ENCODE data around the gene NOCT.
A peak's percentile ranks its signal among the peaks of the same experiment; 100 is the strongest.

The NOCT gene

DNA sequence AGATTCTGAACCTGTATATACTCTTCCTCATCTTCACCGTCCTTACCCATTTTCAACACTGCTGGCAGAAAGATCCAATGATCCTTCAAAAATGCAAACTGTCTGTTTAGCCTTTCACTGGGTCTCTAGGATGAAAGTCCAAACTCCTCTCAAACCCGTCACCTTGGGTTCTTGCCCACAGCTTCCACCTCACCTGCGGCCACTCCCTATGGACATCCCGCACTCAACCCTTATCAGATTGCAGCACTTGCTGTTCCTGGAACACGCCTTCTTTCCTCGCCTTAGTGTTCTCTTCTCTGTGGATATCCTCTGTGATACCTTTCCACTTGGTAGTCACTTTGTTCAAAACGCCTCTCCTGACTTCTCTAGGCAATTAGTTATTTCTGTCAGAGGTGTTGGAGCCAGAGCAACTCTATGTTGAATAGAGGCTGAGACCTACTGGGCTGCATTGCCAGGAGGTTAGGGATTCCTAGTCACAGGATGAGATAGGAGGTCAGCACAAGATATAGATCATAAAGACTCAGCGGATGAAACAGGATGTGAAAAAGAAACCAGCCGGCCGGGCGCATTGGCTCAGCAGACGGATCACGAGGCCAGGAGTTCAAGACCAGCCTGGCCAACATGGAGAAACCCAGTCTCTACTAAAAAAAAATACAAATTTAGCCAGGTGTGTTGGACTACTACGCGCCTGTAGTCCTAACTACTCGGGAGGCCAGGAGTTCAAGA lies 4.2 kb upstream of the NOCT start:
- TF ChIP-seq ZFX (IDR thresholded peaks at IDR 0.05; ENCODE audit: borderline replicate concordance) = no peak
- TF ChIP-seq, protein P1, sequence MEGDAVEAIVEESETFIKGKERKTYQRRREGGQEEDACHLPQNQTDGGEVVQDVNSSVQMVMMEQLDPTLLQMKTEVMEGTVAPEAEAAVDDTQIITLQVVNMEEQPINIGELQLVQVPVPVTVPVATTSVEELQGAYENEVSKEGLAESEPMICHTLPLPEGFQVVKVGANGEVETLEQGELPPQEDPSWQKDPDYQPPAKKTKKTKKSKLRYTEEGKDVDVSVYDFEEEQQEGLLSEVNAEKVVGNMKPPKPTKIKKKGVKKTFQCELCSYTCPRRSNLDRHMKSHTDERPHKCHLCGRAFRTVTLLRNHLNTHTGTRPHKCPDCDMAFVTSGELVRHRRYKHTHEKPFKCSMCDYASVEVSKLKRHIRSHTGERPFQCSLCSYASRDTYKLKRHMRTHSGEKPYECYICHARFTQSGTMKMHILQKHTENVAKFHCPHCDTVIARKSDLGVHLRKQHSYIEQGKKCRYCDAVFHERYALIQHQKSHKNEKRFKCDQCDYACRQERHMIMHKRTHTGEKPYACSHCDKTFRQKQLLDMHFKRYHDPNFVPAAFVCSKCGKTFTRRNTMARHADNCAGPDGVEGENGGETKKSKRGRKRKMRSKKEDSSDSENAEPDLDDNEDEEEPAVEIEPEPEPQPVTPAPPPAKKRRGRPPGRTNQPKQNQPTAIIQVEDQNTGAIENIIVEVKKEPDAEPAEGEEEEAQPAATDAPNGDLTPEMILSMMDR (IDR thresholded peaks at IDR 0.05) = no peak
- peak overlapping the region; percentile 40 for H3K27ac ChIP-seq

DNA sequence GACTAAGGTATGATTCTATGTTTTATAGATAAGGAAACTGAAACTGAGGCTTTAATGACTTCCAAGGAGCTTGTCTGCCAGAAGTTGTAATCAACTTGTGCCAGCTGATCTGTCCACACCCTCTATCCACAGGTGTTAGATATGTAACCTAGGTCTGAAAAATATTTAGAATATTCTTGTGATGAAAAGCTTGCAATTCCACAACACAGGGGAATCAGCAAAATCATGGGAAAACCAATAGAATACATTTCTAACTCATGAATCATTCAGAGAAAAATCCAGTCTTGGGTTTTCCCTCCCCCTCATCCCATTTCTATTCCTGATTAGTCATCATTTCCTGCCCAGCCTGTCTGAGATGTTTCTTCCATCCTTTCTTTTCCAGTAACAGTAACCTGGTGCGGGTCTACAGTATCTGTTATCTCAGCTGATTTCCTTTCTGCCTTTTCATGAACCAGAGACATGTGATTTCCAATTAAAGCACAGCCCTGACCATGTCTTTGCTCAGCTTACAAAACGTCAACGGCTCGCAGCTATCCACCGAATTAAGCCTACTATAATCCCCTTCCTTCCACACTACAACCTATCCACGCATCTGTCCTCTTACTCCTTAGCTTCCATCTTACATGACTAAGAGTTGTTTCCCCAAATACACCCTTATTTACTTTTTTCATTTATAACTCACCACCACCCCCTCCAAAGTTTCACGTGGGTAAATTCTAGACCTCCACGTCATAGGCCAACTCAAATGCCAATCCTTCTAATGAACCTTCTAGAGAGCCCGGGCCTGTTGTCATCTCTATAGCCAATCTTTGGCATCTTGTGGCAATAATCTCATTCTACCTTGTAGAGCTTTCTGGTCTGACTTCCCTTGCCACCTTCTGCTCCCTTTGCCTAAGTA lies 961 bp upstream of the NOCT start:
- TF ChIP-seq ZFX (IDR thresholded peaks at IDR 0.05; ENCODE audit: borderline replicate concordance) = no peak
- TF ChIP-seq, protein P1 (IDR thresholded peaks at IDR 0.05) = no peak
- H3K27ac ChIP-seq = peak overlapping the region; percentile 79

DNA sequence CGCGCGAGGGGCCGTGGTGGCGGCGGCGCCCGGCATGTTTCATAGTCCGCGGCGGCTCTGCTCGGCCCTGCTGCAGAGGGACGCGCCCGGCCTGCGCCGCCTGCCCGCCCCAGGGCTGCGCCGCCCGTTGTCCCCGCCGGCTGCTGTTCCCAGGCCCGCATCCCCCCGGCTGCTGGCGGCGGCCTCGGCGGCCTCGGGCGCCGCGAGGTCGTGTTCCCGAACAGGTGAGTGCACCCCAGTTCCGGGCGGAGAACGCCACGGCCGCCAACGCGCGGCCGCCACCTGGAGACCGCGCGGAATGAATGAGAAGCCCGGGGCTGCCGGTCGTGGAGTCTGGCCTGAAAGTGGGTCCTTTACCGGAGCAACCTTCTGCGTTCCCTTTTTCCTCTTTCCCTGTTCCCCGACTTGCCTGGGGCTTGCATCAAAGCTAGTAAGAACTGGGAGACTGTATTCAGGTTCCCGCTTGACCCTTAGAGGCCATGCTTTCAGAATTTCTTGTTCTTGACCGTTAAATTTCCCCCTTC lies 429 bp downstream of the NOCT start:
- no peak for TF ChIP-seq ZFX (IDR thresholded peaks at IDR 0.05; ENCODE audit: borderline replicate concordance)
- TF ChIP-seq, protein P1 (IDR thresholded peaks at IDR 0.05) = peak; percentile 18
- peak overlapping the region; percentile 79 for H3K27ac ChIP-seq

DNA sequence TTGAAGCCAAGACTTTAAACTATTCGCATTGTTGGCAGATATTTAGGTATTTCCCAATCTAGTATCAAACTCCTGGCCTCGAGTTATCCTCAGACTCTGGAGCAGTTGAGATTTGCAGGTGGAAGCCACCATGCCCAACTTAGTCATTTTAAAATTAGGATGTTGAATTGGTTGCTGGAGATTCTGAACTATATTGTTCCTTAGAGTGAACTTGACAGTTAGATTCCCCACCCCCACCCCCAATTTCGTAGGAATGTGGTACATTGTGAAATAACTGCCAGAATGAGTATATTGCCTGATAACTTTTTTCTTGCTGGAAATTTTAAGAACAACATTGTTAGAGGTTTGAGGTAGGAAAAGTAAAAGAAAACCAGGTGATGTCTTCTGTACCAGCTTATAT lies 2.3 kb downstream of the NOCT start:
- TF ChIP-seq, protein P1 (IDR thresholded peaks at IDR 0.05) = no peak
- no peak for TF ChIP-seq ZFX (IDR thresholded peaks at IDR 0.05; ENCODE audit: borderline replicate concordance)
- no peak overlapping the region for H3K27ac ChIP-seq

DNA sequence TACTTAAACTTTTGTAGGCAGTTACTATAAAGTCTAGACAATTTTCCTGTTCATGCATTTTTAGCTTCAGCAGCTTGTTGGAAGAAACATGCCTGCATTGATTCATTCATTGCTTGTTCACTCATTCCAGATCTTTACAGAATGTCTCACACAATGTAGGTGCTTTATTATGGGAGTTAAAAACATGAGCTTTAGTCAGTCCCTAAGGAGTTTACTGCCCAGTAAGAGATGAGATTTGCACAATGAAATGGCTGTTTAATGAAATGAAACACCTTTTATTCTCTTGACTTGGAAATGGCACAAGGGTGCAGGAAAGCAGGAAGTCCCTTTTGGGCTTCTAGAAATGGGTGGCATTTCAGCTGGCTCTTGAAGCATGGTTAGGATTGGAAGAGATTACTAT lies 2.9 kb downstream of the NOCT start:
- H3K27ac ChIP-seq = no peak overlapping the region
- TF ChIP-seq, protein P1 (IDR thresholded peaks at IDR 0.05) = no peak
- TF ChIP-seq ZFX (IDR thresholded peaks at IDR 0.05; ENCODE audit: borderline replicate concordance) = no peak

DNA sequence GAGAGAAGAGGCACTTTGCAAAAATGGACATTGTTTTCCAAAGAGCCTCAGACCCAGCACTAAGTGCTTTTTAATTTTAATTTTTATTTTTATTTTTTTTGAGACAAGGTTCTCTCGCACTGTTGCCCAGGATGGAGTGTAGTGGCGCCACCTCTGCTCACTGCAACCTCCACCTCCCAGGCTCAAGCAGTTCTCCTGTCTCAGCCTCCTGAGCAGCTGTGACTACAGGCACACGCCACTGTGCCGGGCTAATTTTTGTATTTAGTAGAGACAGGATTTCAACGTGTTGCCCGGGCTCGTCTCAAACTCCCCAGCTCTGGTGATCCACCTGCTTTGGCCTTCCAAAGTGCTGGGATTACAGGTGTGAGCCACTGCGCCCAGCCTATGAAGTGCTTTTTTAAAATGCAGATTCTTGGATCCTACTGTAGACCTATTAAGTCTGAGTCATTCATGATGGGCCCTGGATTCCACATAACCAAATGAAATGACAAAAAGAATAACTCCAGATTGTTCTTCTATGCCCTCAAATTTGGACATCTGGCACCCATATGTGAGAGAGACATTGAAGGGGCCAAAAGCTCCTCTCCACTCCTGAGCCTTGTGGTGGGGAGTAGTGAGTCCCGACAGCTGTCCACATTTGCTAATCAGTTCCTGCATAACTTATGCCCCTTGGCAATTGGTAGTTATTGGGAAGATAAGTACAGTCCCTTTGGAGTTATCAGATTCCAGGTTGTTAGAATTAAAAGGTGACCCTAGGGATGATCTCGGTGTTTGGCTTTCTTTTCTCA lies 3.6 kb downstream of the NOCT start:
- no peak overlapping the region for H3K27ac ChIP-seq
- TF ChIP-seq, protein P1 (IDR thresholded peaks at IDR 0.05) = no peak
- no peak for TF ChIP-seq ZFX (IDR thresholded peaks at IDR 0.05; ENCODE audit: borderline replicate concordance)

Measured in 22Rv1 (cell line).